SU-DHL-6 (cell line): ENCODE results near the gene PCDHGB2.
"Not testable (repeated sequence)": the region's sequence is repeated elsewhere in the genome, so short reads cannot be mapped to it uniquely, and the experiment has no call there.

Experiments used
- H2AFZ ChIP-seq: fragments of 200-600 bp; sonication (generic); 2 replicates; pipeline ENCODE4 v1.6.1; 2014; ENCODE audit warnings: low read depth, mild to moderate bottlenecking, moderate library complexity, mixed read lengths, antibody characterized with exemption, low read length; ENCODE audit not compliant: severe bottlenecking
- H3F3A ChIP-seq: fragments of 200-600 bp; shearing (Covaris generic); 2 replicates; pipeline ENCODE4 v1.6.0; 2016; ENCODE audit warnings: antibody characterized with exemption, mild to moderate bottlenecking; ENCODE audit not compliant: insufficient read depth
- H3K27ac ChIP-seq: fragments of 200-600 bp; sonication (generic); 2 replicates; pipeline ENCODE4 v1.5.1; 2016; ENCODE audit warnings: low read depth, mild to moderate bottlenecking, low read length, moderate library complexity, mixed read lengths
- H3K27me3 ChIP-seq: fragments of 200-600 bp; sonication (generic), shearing (Covaris generic); 2 replicates; pipeline ENCODE4 v1.6.0; 2014; ENCODE audit warnings: mild to moderate bottlenecking, low read length
- H3K36me3 ChIP-seq: fragments of 200-600 bp; sonication (generic); 2 replicates; pipeline ENCODE4 v1.6.1; 2014; ENCODE audit warnings: mild to moderate bottlenecking, low read length, mixed read lengths
- H3K4me2 ChIP-seq: fragments of 300-600, 200-600 bp; shearing (Covaris generic), sonication (generic); 2 replicates; pipeline ENCODE4 v1.6.0; 2014; ENCODE audit warnings: low read length, low read depth, mild to moderate bottlenecking; ENCODE audit not compliant: poor library complexity, severe bottlenecking
- H3K4me3 ChIP-seq: fragments of 200-600 bp; sonication (generic); 2 replicates; pipeline ENCODE4 v1.5.1; 2014; ENCODE audit warnings: antibody characterized with exemption, low read length, mild to moderate bottlenecking, mixed read lengths; ENCODE audit not compliant: insufficient read depth, poor library complexity, severe bottlenecking
- H3K79me2 ChIP-seq: fragments of 200-600 bp; sonication (generic); 2 replicates; pipeline ENCODE4 v1.6.1; 2014; ENCODE audit warnings: mild to moderate bottlenecking, low read length, moderate library complexity; ENCODE audit not compliant: insufficient read depth
- H3K9ac ChIP-seq: fragments of 200-600 bp; sonication (generic); 2 replicates; pipeline ENCODE4 v1.7.0; 2014; ENCODE audit warnings: mild to moderate bottlenecking, low read length
- H3K9me2 ChIP-seq: fragments of 200-600 bp; sonication (generic); replicated peaks from 2 replicates; pipeline ENCODE4 v1.6.1; 2014; ENCODE audit warnings: low read length; ENCODE audit not compliant: insufficient read depth
- H3K9me3 ChIP-seq: fragments of 200-600 bp; sonication (generic); 2 replicates; pipeline ENCODE4 v1.6.1; 2014; ENCODE audit warnings: low read length, mixed read lengths; ENCODE audit not compliant: insufficient read depth
- H4K20me1 ChIP-seq: fragments of 200-600 bp; sonication (generic); 2 replicates; pipeline ENCODE4 v1.6.1; 2014; ENCODE audit warnings: low read depth, mild to moderate bottlenecking, antibody characterized with exemption, low read length, moderate library complexity, mixed read lengths
- EZH2phosphoT487 ChIP-seq: fragments of 200-600 bp; sonication (generic), shearing (Covaris generic); conservative IDR thresholded peaks from 2 replicates; pipeline ENCODE4 v1.6.1; 2018; ENCODE audit warnings: mild to moderate bottlenecking, antibody characterized with exemption, low read length, moderate library complexity, mixed read lengths
- TF ChIP-seq, protein P1 (sequence below): fragments of 200-600 bp; sonication (generic); IDR thresholded peaks from one replicate; pipeline ENCODE4 v1.5.1; 2017; ENCODE audit warnings: antibody characterized with exemption, mild to moderate bottlenecking, low read length, moderate library complexity; ENCODE audit not compliant: insufficient read depth, poor library complexity, severe bottlenecking

PCDHGB2 gene

GRCh38 chr5:141383345-141383744 is 23.6 kb downstream of the PCDHGB2 start:
- Histone ChIP-seq H3K4me3 (peak overlapping the region; percentile 55), H2AFZ (peak overlapping the region; percentile 55), H4K20me1 (no peaks in the 10 kb centered on the region), H3K36me3 (peaks cover 3% of the 10 kb centered on the region; the same call in 1 of the 2 replicates), H3K9me2 (no peaks in the 10 kb centered on the region), H3K27me3 (no peaks in the 10 kb centered on the region), H3K4me2 (peak overlapping the region; percentile 54), H3K27ac (peak overlapping the region; percentile 35; the same call in 1 of the 2 replicates), H3F3A (no peaks in the 10 kb centered on the region), H3K9me3 (peaks cover 18% of the 10 kb centered on the region; the same call in 1 of the 2 replicates), H3K79me2 (no peaks in the 10 kb centered on the region), H3K9ac (peak overlapping the region; percentile 59)
- TF ChIP-seq EZH2phosphoT487: no peak
- TF ChIP-seq, protein P1, sequence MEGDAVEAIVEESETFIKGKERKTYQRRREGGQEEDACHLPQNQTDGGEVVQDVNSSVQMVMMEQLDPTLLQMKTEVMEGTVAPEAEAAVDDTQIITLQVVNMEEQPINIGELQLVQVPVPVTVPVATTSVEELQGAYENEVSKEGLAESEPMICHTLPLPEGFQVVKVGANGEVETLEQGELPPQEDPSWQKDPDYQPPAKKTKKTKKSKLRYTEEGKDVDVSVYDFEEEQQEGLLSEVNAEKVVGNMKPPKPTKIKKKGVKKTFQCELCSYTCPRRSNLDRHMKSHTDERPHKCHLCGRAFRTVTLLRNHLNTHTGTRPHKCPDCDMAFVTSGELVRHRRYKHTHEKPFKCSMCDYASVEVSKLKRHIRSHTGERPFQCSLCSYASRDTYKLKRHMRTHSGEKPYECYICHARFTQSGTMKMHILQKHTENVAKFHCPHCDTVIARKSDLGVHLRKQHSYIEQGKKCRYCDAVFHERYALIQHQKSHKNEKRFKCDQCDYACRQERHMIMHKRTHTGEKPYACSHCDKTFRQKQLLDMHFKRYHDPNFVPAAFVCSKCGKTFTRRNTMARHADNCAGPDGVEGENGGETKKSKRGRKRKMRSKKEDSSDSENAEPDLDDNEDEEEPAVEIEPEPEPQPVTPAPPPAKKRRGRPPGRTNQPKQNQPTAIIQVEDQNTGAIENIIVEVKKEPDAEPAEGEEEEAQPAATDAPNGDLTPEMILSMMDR: no peak

GRCh38 chr5:141384471-141385267 is 24.9 kb downstream of the PCDHGB2 start:
- Histone ChIP-seq H3K36me3 (peaks cover 3% of the 10 kb centered on the region; the same call in 1 of the 2 replicates), H3K9me3 (peaks cover 18% of the 10 kb centered on the region; the same call in 1 of the 2 replicates), H3K9me2 (no peaks in the 10 kb centered on the region), H3K27me3 (no peaks in the 10 kb centered on the region), H4K20me1 (no peaks in the 10 kb centered on the region), H3K27ac (no peak overlapping the region), H3K9ac (no peak overlapping the region), H3K4me2 (no peak overlapping the region), H3K4me3 (no peak overlapping the region), H2AFZ (no peak overlapping the region), H3K79me2 (no peaks in the 10 kb centered on the region), H3F3A (no peaks in the 10 kb centered on the region)
- no peak for TF ChIP-seq EZH2phosphoT487
- TF ChIP-seq, protein P1: no peak

GRCh38 chr5:141387557-141388311 is 27.9 kb downstream of the PCDHGB2 start, which contains the start of gene PCDHGB4:
Gene PCDHGB4, plus strand, starts transcription at chr5:141387698. Its CDS starts 187 bp downstream, at chr5:141387885.
- peaks cover 18% of the 10 kb centered on the region; the same call in 1 of the 2 replicates for H3K9me3 ChIP-seq
- H3K9me2 ChIP-seq, H3K27me3 ChIP-seq, H3K9ac ChIP-seq, H4K20me1 ChIP-seq, H3F3A ChIP-seq, H3K79me2 ChIP-seq, H3K27ac ChIP-seq, H3K36me3 ChIP-seq, H3K4me3 ChIP-seq, H2AFZ ChIP-seq: not testable (repeated sequence)
- peak within 1 kb of the TSS; percentile 13 for H3K4me2 ChIP-seq
